IPS-18c (cell line): ENCODE data around the gene NOTCH4.

Experiments
- H3K4me3 ChIP-seq: 2 replicates; pipeline ENCODE4 v1.7.0; 2013; ENCODE audit warnings: low read depth, mild to moderate bottlenecking, low read length, moderate library complexity; ENCODE audit not compliant: insufficient read depth
- H3K9me3 ChIP-seq: one replicate; pipeline ENCODE4 v1.6.1; 2013; ENCODE audit warnings: mild to moderate bottlenecking, low read length, moderate library complexity; ENCODE audit not compliant: control insufficient read depth, insufficient read depth

The NOTCH4 gene

DNA sequence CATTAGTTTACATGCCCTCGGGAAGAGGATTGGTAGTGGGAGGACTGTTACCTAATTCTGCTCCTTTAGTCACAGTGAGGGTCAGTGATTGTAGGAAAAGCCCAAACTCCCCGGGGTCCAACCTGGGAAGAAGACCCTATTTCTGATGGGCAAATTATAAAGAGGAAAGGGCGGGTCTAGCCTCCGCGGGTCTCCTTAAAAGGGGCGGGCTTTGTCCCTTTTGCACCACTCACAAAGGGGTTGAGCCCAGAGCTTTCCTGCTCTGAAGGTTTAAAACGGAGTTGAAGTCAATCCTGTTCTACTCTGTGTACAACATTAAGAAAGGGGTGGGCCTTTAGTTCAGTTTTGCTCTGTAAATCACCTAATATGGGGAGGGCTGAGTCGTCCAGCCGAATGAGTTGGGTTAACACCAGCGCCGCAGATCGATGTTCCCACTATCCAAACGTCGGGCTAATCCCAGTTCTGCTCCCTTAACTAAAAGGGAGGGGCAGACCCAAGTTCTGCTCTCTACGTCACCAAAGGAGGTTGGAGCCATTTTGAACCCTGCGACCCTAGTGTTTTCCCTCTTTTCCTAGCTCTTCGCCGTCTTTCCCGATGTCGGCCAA lies 46.6 kb downstream of the NOTCH4 start:
- peak overlapping the region; percentile 89 for H3K4me3 ChIP-seq
- no peaks in the 10 kb centered on the region for H3K9me3 ChIP-seq

DNA sequence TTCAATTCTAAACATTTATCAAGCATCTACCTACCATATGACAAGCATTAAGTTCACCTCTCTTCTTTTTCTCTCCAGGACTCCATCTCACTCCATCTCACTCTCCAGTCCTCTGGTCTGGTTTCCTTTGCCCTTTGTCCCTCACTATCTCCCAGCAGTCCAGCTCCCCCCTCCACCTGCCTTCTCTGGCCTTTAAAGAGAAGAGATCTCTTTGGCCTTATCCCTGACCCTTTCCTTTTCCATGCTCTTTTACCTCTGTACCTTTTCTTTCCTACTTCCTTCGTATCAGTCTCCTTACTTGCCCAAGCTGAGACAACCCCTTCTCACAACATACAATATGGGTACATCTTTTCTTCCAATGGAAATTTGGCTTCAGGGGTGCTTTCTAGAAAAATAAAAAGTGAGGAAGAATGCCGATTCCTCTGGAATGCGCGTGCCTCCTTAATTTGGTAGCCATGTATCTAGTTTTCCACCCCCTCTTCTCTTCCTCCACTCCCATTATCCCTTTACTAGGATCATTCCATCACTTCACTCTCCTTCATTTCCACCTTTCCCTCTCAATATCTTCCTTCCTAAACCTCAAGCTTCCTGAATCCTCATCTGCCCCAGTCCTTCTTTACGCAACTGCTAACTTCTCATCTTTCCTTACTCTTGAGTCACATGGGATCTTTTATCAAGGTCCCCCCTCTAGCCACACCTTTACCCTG lies 47.2 kb downstream of the NOTCH4 start:
- H3K9me3 ChIP-seq, result no peaks in the 10 kb centered on the region
- peak overlapping the region; percentile 89 for H3K4me3 ChIP-seq

DNA sequence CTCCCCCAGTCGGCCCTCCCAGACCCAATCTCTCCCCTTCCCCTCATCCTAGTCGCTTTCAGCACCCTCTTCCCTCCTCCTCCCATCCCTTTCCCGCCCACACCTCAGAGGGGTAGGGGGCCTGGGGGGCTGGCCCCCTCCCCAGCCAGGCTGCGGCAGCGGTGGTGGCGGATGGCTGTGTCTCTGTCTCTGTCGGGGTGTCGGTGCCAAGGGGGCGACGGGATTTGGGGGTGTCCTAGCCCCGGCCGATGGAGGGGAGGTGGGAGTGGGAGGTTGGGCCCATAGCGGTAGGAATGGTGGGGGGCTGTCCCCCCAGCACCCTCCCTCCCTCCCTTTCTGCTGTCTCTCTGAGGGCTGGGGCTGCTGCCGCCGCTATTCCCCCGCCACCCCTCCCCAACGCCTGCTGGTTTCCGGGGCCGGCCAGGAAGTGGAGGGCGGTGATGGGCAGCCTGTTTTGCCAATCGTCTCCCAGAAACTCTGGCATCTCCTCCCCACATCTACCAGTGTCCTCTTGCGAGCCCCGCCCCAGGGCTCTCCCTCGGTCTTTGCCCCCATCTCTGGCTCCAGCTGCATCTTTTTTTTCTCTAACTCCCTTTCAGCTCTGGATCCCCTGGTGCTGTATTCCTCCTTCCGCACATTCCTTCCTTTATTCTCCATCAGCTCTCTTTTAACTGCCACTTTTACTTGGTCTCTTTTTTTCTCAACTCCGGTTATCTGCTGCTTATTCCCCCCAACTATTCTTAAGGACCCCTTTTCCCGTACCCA lies 48.0 kb downstream of the NOTCH4 start, which contains the start of gene AGPAT1:
AGPAT1 (minus strand) TSS at position 374 of the 765 bp plus-strand sequence. CDS start 4,588 bp downstream, outside the sequence.
- Histone ChIP-seq H3K9me3 (no peaks in the 10 kb centered on the region), H3K4me3 (peak within 1 kb of the TSS; percentile 89)

DNA sequence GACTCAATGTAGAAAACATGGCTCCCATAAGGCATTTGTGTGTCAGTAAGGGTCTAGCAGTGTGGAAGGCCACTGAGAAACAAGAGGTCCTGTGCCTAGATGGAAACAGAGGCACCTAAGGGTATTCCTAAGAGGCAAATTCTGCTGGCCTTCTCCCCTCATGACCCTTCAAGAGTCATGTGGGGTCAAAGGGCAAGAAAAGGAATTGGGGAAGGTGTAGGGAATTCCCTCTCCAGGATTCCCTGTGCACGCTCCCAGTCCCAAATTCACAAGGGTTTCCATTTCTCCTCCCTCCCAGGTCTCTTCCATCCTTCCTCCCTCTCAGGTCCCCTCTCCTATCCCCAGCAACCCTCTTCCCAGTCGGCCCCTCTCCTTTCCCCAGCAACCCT lies 48.6 kb downstream of the NOTCH4 start:
- no peaks in the 10 kb centered on the region for H3K9me3 ChIP-seq
- H3K4me3 ChIP-seq, result peak overlapping the region; percentile 89

DNA sequence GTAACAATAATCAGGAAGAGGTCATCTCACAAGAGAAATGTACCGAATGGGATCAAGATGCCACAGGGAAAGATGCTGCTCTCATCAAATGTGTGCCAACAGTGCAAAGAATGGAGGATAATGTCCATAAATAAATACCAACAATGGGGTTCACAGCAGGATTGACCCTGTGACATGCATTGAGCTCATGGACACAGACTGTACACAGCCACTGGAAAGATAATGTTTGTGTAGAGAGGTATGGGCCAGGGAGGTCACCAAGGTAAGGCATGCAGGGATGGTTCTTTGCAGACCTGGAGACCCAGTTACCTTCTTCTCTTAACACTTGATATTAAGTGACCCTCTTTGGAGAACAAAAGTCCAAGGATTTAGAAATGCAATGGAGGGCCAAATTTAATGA lies 49.5 kb downstream of the NOTCH4 start:
- Histone ChIP-seq H3K4me3 (no peak overlapping the region), H3K9me3 (no peaks in the 10 kb centered on the region)

DNA sequence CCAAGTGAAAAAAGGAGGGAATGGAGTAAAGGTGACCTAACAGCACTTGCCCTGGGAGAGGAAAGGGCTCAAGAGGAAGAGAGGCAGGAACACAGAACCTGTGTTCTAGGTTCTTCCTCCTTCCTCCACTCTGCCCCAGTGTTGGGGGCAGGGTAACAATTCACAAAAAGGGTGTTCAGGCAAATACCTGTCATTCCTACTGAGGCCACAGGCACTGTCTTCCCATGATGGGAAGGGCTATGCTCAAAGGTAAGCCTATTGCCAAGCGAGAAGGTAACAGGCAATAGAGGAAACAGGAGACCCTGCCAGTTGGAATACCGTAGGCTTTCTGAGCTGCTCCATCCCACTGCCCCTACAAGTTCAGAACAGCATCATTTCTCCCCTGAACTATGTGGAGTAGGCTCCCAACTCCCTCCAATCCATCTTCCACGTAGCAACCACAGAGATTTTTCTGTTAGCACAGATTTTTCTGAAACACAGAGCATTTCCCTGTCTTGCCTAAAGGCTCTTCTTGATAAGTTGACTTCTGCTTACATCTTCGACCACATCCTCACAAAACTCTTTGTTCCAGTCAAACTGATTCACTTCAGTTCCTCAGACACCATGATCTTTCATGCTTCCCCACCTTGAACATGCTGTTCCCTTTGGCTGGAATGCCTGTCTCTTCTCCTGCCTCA lies 50.7 kb downstream of the NOTCH4 start:
- no peaks in the 10 kb centered on the region for H3K9me3 ChIP-seq
- H3K4me3 ChIP-seq, result 0 out of 2 replicates have a peak overlapping the region, but pooled peaks have one; percentile 10

DNA sequence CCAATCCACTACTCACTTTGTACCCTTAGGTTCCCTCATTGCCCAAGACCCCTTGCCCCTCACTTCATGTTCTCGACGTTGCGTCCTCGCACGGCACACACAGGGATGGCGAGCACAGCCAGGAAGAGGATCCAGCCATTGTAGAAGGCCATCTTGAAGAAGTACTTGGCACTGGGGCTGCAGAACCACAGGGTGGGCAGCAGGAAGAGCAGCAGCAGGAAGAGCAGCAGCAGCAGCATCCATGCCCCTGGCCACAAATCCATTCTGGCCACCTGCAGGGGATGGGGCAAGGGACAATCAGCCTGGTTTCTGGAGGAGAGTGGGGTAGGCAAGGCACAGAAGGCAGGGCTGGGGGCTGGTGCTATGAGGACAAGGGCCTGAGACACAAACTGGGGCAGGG lies 52.6 kb downstream of the NOTCH4 start:
- Histone ChIP-seq H3K4me3 (no peak overlapping the region), H3K9me3 (no peaks in the 10 kb centered on the region)

DNA sequence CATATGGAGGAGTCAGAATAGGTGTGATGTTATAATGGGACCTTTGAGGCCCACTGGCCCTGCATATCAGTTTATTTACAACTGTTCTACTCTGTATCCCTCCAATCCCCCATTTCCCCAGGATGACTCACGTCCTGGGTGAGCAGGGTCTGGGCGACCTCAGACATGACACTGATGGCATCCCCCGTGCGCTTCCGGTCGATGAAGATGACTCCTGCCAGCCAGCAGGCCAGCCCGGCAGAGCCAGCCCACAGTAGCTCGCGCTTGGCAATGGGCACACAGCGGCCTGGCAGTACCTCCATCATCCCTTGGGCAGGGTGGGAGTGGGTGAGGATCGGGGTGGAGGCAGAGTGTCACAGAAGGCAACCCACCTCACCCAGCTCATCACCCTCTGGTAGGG lies 53.6 kb downstream of the NOTCH4 start:
- H3K9me3 ChIP-seq, result no peaks in the 10 kb centered on the region

DNA sequence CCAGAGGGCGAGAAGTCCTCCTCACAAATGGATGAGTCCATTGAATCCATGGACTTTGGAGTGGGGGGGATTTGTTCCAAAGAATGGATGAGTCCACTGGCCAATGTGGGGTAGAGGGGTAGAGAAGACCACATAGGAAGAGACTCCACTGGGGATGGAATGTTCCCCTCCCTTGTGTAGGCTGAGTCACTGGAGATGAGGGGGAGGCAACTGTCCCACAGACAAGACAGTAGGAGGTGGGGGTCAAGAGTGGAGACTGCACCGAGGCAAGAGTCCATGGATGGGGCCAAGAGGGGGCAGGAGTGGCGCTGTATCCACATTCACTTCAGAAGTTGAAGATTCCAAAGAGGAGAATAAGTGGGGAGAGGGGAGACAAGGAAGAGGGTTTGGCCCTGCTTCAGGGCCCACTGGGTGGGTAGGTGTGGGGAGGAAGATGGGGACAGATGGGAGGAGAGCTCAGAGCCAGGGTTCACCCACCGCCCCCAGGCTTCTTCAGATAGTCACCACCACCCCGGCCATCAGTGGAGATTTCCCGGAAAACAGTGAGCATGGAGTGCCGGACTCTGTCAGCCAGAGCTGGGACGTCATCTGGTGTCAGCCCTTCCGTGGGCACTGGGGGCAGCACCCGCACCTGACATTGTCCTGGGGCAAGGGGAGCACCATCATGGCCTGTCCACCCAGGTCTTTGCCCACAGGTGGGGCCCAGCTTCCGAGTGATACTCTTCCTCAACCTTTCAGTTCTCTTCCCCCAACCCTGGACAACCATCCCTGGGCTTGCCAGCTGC lies 54.9 kb downstream of the NOTCH4 start:
- H3K9me3 ChIP-seq, result no peaks in the 10 kb centered on the region
- no peak overlapping the region for H3K4me3 ChIP-seq

More for the DNA sequence above, 53.6 kb downstream of the NOTCH4 start:
- no peak overlapping the region for H3K4me3 ChIP-seq

DNA sequence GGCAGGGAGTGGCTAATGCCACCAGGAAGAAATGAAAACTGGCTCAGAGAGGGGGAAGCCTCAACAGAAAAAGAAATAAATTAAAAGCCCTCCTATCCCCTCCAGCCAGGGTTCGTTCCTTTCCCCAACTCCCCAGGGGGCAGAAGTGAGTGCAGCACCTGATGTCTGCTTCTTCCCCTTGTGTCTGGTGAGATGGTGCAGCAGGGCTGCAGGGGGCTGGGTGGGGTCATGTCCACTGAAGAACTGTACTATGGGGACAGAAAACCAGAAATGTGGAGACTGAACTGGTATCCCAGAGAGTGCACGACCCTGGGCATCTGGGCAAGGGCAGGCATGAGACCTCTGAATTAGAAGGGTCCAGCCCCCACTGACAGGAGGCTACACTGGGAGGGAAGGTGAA lies 55.5 kb downstream of the NOTCH4 start:
- H3K4me3 ChIP-seq, result no peak overlapping the region
- no peaks in the 10 kb centered on the region for H3K9me3 ChIP-seq

DNA sequence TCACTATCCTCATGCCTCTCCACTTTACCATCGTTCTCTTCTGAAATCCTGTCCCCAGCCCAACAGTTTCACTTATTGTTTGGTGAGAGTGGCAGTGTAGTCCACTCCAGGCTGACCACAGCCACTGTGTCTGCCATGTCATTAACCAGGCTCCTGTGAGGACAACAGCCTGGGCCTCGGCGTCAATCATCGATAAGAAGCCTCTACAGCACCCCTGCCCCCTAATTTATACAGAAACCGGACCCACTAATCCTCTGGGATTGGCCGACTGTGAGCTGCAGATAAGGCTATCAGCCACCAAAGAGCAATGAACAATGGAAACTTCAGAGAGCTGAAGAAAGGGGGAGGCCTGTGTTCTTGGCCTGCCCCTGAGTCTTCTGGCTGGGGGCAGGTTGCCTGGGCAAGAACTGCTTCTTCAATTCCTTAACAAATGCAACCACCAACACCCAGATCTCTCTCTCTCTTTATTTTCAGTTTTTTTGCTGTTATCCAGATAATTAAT lies 56.1 kb downstream of the NOTCH4 start:
- H3K9me3 ChIP-seq, result no peaks in the 10 kb centered on the region
- H3K4me3 ChIP-seq, result no peak overlapping the region

DNA sequence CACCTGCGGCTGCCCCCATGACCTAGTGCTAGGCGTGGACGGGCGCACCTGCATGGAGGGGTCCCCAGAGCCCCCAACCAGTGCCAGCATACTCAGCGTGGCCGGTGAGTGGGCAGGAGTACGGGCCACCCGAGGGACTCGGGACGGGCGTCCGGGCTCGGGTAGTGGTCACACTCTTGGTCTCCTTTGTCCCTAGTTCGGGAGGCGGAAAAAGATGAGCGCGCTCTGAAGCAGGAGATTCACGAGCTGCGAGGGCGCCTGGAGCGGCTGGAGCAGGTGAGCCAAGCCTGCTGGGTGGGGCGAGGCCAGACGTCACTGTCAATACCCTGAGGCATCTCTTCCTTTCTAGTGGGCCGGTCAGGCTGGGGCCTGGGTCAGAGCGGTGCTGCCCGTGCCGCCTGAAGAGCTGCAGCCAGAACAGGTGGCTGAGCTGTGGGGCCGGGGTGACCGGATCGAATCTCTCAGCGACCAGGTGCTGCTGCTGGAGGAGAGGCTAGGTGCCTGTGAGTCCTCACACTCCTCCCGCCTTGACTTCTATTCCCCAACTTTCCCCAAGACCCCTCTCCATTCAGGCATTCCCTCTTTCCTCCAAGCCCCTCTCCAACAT lies 56.6 kb downstream of the NOTCH4 start:
- no peaks in the 10 kb centered on the region for H3K9me3 ChIP-seq
- no peak overlapping the region for H3K4me3 ChIP-seq

DNA sequence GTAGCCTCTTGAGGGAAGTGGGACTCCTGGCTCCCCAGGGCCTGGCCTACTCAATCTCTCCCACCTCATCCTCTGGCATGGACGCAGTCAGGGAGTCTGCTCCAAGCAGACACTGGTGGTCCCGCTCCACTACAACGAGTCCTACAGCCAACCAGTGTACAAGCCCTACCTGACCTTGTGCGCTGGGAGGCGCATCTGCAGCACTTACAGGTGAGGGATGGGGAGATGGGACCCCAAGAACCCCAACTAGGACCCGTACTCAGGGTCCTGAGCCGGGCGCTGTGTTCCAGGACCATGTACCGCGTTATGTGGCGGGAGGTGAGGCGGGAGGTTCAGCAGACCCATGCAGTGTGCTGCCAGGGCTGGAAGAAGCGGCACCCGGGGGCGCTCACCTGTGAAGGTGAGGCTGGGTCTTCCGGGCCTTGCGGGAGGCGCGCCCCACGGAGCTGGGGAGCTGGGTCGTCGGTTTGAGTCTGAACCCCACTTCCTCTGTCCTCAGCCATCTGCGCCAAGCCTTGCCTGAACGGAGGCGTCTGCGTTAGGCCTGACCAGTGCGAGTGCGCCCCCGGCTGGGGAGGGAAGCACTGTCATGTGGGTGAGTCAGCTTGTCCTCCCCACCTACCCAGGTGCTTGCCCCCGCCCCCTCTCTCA lies 57.3 kb downstream of the NOTCH4 start:
- no peaks in the 10 kb centered on the region for H3K9me3 ChIP-seq
- H3K4me3 ChIP-seq, result no peak overlapping the region

DNA sequence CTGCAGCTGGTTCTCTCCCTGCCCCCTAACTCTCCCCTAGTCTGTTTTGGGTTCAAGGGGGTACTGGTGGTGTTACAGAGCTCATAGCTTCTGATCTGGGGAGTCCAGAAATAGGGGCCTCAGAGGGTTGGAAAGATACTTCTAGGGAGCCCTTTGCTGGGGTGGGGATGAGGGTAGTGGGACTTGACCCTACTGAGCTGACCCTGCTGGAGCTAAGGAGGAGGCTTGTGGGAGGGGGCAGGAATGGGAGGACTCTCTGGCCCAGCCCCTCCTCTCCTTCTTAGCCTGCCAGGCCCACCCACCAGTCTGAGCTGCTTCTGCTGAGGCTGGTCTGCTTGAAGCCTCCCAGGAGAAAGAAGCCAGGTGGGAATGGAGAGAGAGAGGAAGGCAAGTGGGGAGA lies 59.6 kb downstream of the NOTCH4 start, which contains the start of gene EGFL8:
EGFL8 (plus strand) TSS at position 301 of the 400 bp plus-strand sequence. CDS start 1,571 bp downstream, outside the sequence.
- no peak within 1 kb of the TSS for H3K4me3 ChIP-seq

DNA sequence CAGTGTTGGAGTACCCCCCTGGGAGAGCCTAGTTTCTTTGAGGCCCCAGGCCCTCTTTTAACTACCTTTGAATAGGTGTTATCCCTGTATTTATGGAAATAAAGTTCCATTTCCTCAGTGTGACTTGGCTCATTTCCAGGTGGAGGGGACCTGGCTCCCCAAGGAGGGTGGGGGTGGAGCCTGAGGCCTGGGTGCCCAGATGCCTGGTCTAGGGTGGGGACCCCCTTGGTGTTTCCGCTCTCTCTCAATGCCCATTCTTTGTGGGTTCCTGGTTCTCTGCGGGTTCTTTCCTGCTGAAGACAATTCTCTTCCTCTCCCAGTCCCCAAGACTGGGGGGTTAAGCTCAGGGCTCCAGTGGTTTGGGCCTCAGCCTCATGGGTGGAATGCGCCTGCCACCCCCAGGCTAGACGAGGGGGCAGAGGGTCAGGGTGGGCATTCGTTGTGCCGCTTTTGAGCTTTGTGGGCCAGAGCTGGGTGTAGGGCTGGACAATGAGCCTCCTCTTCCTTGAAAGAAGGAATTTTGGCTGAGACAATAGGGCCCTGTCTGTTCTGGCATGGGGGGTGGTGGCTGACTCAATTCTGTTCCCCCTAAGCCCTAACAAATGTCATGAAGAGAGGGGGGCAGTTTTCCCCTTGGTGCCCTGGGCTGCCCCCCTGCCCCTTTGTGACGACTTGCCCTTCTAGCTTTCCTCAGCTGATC lies 60.2 kb downstream of the NOTCH4 start:
- H3K4me3 ChIP-seq, result no peak overlapping the region
- H3K9me3 ChIP-seq, result no peaks in the 10 kb centered on the region

More for the DNA sequence above, 59.6 kb downstream of the NOTCH4 start, which contains the start of gene EGFL8:
- no peaks in the 10 kb centered on the region for H3K9me3 ChIP-seq
